Measurements from ENCODE around the gene TAF1A. TPM values are rescaled to one million over a fixed set of nuclear protein-coding genes. Genes with fewer than 3 reads are reported as not detected.

The TAF1A gene
- total and polyA plus RNA-seq, 4 donors, result 3.1 to 12.5 (median 6.3) TPM

- DNase-seq (no peak), ATAC-seq (ENCODE audit: low FRiP score) (no peak)
- 75 to 76% methylated on average over 16 of the region's 16 CpGs for WGBS, 2 donors
- Histone ChIP-seq H3K4me3 (ENCODE audit: low read length in 2 of 2) (no peak overlapping the region), H3K4me1 (ENCODE audit: control insufficient read depth in 1 of 2, insufficient read depth in 2 of 2, low read length in 2 of 2) (no peaks in the 10 kb centered on the region), H3K27me3 (ENCODE audit: control insufficient read depth in 1 of 2, insufficient read depth in 2 of 2, low read length in 1 of 2) (no peaks in the 10 kb centered on the region), H3K9me3 (ENCODE audit: control insufficient read depth, low read length) (no peaks in the 10 kb centered on the region), H3K36me3 (ENCODE audit: control insufficient read depth in 1 of 2, insufficient read depth in 2 of 2, low read length in 1 of 2) (no peaks in the 10 kb centered on the region), H3K27ac (ENCODE audit: low read depth in 1 of 2, low read length in 2 of 2) (no peak overlapping the region)
- intact Hi-C loops (cut with DNase I), result no loop called here
Measured at GRCh38 chr1:222539951-222540597, 49.7 kb downstream of the TAF1A start.

GRCh38 chr1:222535455-222535854, 54.3 kb downstream of the TAF1A start:
- DNase-seq, result no peak
- Histone ChIP-seq H3K4me3 (ENCODE audit: low read length in 2 of 2) (no peak overlapping the region), H3K9me3 (ENCODE audit: control insufficient read depth, low read length) (no peaks in the 10 kb centered on the region), H3K27me3 (ENCODE audit: control insufficient read depth in 1 of 2, insufficient read depth in 2 of 2, low read length in 1 of 2) (no peaks in the 10 kb centered on the region), H3K36me3 (ENCODE audit: control insufficient read depth in 1 of 2, insufficient read depth in 2 of 2, low read length in 1 of 2) (no peaks in the 10 kb centered on the region), H3K4me1 (ENCODE audit: control insufficient read depth in 1 of 2, insufficient read depth in 2 of 2, low read length in 2 of 2) (no peaks in the 10 kb centered on the region), H3K27ac (ENCODE audit: low read depth in 1 of 2, low read length in 2 of 2) (no peak overlapping the region)
- intact Hi-C loops (cut with DNase I), result no loop called here
- ATAC-seq (ENCODE audit: low FRiP score), result no peak
- WGBS, 2 donors, result 69 to 76% methylated on average over 5 of the region's 5 CpGs

DNA sequence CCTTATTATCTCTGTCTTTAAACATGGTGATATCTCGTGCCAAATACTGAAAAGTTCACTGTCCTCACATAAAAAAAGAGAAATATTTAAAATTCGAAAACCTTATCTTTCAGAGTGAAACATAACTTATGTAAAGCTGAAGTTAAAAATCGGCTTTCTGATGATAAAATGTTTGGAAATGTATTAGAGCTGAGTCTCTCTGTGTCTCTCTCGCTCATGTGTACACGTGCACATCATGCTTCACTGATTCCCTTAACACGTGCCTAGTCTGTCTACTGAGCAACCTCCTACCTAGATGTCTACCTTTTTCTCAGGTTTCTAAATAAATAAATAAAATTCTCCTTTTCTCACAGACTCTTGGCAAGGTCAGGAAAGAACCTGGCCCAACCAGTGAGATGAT, 58.9 kb downstream of the TAF1A start:
- Histone ChIP-seq H3K4me1 (ENCODE audit: control insufficient read depth in 1 of 2, insufficient read depth in 2 of 2, low read length in 2 of 2) (no peaks in the 10 kb centered on the region), H3K36me3 (ENCODE audit: control insufficient read depth in 1 of 2, insufficient read depth in 2 of 2, low read length in 1 of 2) (no peaks in the 10 kb centered on the region), H3K9me3 (ENCODE audit: control insufficient read depth, low read length) (no peaks in the 10 kb centered on the region), H3K27ac (ENCODE audit: low read depth in 1 of 2, low read length in 2 of 2) (no peak overlapping the region), H3K27me3 (ENCODE audit: control insufficient read depth in 1 of 2, insufficient read depth in 2 of 2, low read length in 1 of 2) (no peaks in the 10 kb centered on the region), H3K4me3 (ENCODE audit: low read length in 2 of 2) (no peak overlapping the region)
- intact Hi-C loops (cut with DNase I), result no loop called here
- no peak for DNase-seq
- no peak for ATAC-seq (ENCODE audit: low FRiP score)
- 73 to 76% methylated on average over 6 of the region's 6 CpGs for WGBS, 2 donors

GRCh38 chr1:222529916-222530315, 59.8 kb downstream of the TAF1A start:
- no peaks in the 10 kb centered on the region for H3K36me3 ChIP-seq (ENCODE audit: control insufficient read depth in 1 of 2, insufficient read depth in 2 of 2, low read length in 1 of 2)
- no peaks in the 10 kb centered on the region for H3K4me1 ChIP-seq (ENCODE audit: control insufficient read depth in 1 of 2, insufficient read depth in 2 of 2, low read length in 2 of 2)
- intact Hi-C loops (cut with DNase I), result no loop called here
- H3K27ac ChIP-seq (ENCODE audit: low read depth in 1 of 2, low read length in 2 of 2), result no peak overlapping the region
- no peak overlapping the region for H3K4me3 ChIP-seq (ENCODE audit: low read length in 2 of 2)
- DNase-seq (no peak), ATAC-seq (ENCODE audit: low FRiP score) (no peak)
- WGBS, 2 donors, result 26 to 38% methylated on average over 3 of the region's 3 CpGs
- H3K27me3 ChIP-seq (ENCODE audit: control insufficient read depth in 1 of 2, insufficient read depth in 2 of 2, low read length in 1 of 2), result no peaks in the 10 kb centered on the region
- H3K9me3 ChIP-seq (ENCODE audit: control insufficient read depth, low read length), result no peaks in the 10 kb centered on the region

DNA sequence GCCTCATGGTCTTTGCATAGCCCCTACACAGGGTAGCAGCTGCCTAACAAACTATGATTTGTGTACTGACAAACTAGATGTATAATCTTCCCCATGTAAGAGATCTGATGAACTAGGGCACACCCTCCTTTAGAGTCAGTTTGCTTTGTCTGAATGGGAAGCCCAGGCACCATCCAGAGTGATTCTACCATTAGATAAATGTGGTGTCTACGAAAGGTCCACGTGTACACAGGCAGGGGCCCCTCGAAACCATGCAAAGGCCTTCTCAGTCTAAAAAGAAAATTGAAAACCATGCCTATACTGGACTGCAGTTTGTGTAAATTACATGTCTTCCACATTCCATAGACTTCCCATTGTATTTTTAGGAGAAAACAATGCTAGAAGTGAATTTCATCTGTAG, 60.6 kb downstream of the TAF1A start:
- intact Hi-C loops (cut with DNase I), result no loop called here
- no peak overlapping the region for H3K27ac ChIP-seq (ENCODE audit: low read depth in 1 of 2, low read length in 2 of 2)
- H3K4me3 ChIP-seq (ENCODE audit: low read length in 2 of 2), result no peak overlapping the region
- H3K9me3 ChIP-seq (ENCODE audit: control insufficient read depth, low read length), result no peaks in the 10 kb centered on the region
- WGBS, 2 donors, result 88 to 90% methylated on average over 3 of the region's 3 CpGs
- ATAC-seq (ENCODE audit: low FRiP score), result no peak
- H3K36me3 ChIP-seq (ENCODE audit: control insufficient read depth in 1 of 2, insufficient read depth in 2 of 2, low read length in 1 of 2), result no peaks in the 10 kb centered on the region
- no peaks in the 10 kb centered on the region for H3K27me3 ChIP-seq (ENCODE audit: control insufficient read depth in 1 of 2, insufficient read depth in 2 of 2, low read length in 1 of 2)
- DNase-seq, result no peak
- no peaks in the 10 kb centered on the region for H3K4me1 ChIP-seq (ENCODE audit: control insufficient read depth in 1 of 2, insufficient read depth in 2 of 2, low read length in 2 of 2)

GRCh38 chr1:222525951-222526350, 63.8 kb downstream of the TAF1A start:
- Histone ChIP-seq H3K27ac (ENCODE audit: low read depth in 1 of 2, low read length in 2 of 2) (no peak overlapping the region), H3K4me3 (ENCODE audit: low read length in 2 of 2) (no peak overlapping the region), H3K27me3 (ENCODE audit: control insufficient read depth in 1 of 2, insufficient read depth in 2 of 2, low read length in 1 of 2) (no peaks in the 10 kb centered on the region), H3K9me3 (ENCODE audit: control insufficient read depth, low read length) (no peaks in the 10 kb centered on the region), H3K36me3 (ENCODE audit: control insufficient read depth in 1 of 2, insufficient read depth in 2 of 2, low read length in 1 of 2) (no peaks in the 10 kb centered on the region), H3K4me1 (ENCODE audit: control insufficient read depth in 1 of 2, insufficient read depth in 2 of 2, low read length in 2 of 2) (no peaks in the 10 kb centered on the region)
- ATAC-seq (ENCODE audit: low FRiP score) (no peak), DNase-seq (no peak)
- intact Hi-C loops (cut with DNase I), result no loop called here
- 79 to 80% methylated on average over 2 of the region's 2 CpGs for WGBS, 2 donors

DNA sequence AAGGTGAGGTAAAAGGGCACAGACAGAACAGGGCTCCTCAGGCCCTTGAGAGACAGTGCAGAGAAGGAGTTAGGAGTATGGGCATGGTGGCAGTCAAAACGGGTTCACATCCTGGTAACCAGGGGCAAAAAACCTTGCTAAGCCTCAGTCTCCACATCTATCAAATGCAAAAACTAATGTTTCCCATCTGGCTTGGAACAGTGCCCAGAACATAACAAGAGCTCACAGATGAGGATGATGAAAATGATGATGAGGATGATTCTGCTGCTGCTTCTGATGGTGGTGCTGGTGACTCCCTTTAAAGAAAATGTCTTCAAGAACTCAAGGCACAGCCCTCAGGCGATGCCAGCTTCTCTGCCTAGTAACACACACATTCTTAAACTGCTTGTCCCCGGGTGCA, 65.9 kb downstream of the TAF1A start:
- H3K9me3 ChIP-seq (ENCODE audit: control insufficient read depth, low read length), result no peaks in the 10 kb centered on the region
- H3K4me1 ChIP-seq (ENCODE audit: control insufficient read depth in 1 of 2, insufficient read depth in 2 of 2, low read length in 2 of 2), result no peaks in the 10 kb centered on the region
- ATAC-seq (ENCODE audit: low FRiP score), result no peak
- H3K27ac ChIP-seq (ENCODE audit: low read depth in 1 of 2, low read length in 2 of 2), result no peak overlapping the region
- no peaks in the 10 kb centered on the region for H3K27me3 ChIP-seq (ENCODE audit: control insufficient read depth in 1 of 2, insufficient read depth in 2 of 2, low read length in 1 of 2)
- intact Hi-C loops (cut with DNase I), result no loop called here
- H3K36me3 ChIP-seq (ENCODE audit: control insufficient read depth in 1 of 2, insufficient read depth in 2 of 2, low read length in 1 of 2), result no peaks in the 10 kb centered on the region
- DNase-seq, result no peak
- no peak overlapping the region for H3K4me3 ChIP-seq (ENCODE audit: low read length in 2 of 2)
- WGBS, 2 donors, result 62 to 66% methylated on average over 3 of the region's 3 CpGs

DNA sequence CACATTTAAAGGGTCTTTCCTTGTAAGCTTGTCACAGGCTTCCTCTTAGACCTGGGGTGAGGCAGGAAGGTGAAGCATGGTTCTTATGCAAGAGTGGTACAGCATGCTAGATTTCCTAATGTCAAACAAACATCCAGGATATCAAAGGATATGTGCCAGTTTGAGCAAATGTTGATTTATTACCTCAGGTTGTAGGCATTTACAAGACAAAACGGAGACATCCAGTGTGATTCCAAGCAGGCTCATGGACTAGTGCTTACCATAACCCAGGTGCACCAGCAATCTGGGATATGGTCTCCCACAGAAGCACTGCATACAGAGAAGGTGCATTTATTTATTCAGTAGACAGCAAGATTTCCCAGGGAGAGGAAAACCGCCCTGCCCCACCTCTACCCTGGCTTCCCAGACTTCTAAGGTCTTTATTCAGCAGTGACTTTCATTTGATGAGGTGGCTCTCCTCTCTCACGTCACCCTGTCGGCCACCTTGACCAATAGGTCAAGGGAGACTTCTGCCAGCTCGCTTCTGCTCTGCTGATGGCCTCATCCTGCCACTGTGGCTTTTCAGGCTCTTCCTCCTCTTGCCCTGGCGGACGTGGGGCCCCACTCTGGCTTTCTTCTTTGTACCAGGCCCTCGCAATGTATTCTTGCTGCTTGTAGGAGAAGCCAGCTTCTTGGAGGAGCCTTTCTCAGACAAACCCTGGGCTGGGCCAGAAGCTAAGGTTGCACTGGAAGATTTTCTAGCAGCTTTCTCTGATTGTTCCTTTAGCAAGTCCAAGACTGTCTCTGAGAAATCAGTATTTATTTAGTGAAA, 67.4 kb downstream of the TAF1A start:
- WGBS, 2 donors, result 88 to 89% methylated on average over 8 of the region's 8 CpGs
- Histone ChIP-seq H3K4me3 (ENCODE audit: low read length in 2 of 2) (no peak overlapping the region), H3K27me3 (ENCODE audit: control insufficient read depth in 1 of 2, insufficient read depth in 2 of 2, low read length in 1 of 2) (no peaks in the 10 kb centered on the region), H3K9me3 (ENCODE audit: control insufficient read depth, low read length) (no peaks in the 10 kb centered on the region), H3K36me3 (ENCODE audit: control insufficient read depth in 1 of 2, insufficient read depth in 2 of 2, low read length in 1 of 2) (no peaks in the 10 kb centered on the region), H3K4me1 (ENCODE audit: control insufficient read depth in 1 of 2, insufficient read depth in 2 of 2, low read length in 2 of 2) (no peaks in the 10 kb centered on the region), H3K27ac (ENCODE audit: low read depth in 1 of 2, low read length in 2 of 2) (no peak overlapping the region)
- no peak for ATAC-seq (ENCODE audit: low FRiP score)
- intact Hi-C loops (cut with DNase I), result no loop called here
- no peak for DNase-seq
